ENCODE measurements around the gene IKZF3.

DNA sequence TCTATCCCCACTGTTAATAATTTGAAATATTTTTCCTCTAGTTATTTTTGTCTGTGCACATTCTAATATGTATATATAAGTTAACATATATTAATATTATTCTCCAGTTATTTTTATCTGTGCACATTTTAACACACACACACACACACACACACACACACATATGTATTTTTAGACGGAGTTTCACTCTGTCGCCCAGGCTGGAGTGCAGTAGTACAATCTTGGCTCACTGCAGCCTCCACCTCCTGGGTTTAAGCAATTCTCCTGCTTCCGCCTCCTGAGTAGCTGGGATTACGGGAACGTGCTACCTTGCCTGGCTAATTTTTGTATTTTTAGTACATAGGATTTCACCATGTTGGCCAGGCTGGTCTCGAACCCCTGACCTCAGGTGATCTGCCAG, 146.5 kb downstream of the IKZF3 start:
- TF ChIP-seq POLR2A (IDR thresholded peaks at IDR 0.05): no peak
- TF ChIP-seq CTCF (IDR thresholded peaks at IDR 0.05): no peak

All from right lobe of liver (tissue), 4 donors.